Subcutaneous adipose tissue (tissue), 4 donors: ENCODE data around the gene DMPK. TPM values are rescaled to one million over a fixed set of nuclear protein-coding genes. Genes with fewer than 3 reads are reported as not detected.

Experiments
- total RNA-seq, 4 donors: library from RNA; depleted of rRNA; stranded (reverse); fragments of >200 nt; gene quantifications; one replicate each; pipeline ENCODE4 v1.1.0, GENCODE V29; 2016
- TF ChIP-seq, protein P1 (sequence below): fragments of 450-650 bp; IDR thresholded peaks from one replicate; pipeline ENCODE4 v1.5.1; 2016; ENCODE audit warnings: low read depth, mild to moderate bottlenecking, control low read depth, antibody characterized with exemption, moderate library complexity

The DMPK gene
- total RNA-seq, 4 donors from 2014 or later = 7.0 to 39.2 (median 18.6) TPM

DNA sequence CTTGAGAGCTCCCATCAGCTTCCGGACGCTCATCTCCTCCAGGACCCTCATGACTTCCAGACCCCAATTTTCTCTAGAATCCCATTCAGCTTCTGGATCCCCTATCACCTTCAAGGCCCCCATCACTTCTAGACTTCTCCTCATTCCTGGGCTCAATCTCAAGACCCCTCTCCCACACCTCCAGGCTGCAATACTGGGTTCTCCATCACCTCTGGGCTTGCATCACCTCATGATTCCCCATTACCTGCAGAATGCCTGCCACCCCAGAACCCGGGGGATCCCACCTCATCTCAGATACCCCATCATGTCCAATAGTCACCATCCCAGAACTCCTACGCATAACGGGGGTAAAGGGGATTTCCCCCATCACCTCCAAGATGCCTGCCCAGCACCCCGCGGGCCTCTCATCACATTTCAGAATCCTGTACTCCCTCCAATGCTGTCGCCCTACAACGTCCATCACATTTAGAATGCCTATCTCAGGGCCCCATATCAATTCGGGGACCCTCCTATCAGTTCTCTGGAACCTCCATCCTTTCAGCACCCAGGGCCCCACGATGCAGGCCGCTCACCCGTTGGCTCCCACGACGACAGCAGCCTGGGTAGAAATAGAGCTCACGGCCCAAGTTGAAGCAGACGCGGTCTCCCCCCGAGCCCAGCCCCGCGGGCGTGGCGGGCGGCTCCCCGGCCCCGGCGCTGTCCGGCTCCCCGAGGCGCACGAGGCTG, 9.6 kb upstream of the DMPK start:
- TF ChIP-seq, protein P1, sequence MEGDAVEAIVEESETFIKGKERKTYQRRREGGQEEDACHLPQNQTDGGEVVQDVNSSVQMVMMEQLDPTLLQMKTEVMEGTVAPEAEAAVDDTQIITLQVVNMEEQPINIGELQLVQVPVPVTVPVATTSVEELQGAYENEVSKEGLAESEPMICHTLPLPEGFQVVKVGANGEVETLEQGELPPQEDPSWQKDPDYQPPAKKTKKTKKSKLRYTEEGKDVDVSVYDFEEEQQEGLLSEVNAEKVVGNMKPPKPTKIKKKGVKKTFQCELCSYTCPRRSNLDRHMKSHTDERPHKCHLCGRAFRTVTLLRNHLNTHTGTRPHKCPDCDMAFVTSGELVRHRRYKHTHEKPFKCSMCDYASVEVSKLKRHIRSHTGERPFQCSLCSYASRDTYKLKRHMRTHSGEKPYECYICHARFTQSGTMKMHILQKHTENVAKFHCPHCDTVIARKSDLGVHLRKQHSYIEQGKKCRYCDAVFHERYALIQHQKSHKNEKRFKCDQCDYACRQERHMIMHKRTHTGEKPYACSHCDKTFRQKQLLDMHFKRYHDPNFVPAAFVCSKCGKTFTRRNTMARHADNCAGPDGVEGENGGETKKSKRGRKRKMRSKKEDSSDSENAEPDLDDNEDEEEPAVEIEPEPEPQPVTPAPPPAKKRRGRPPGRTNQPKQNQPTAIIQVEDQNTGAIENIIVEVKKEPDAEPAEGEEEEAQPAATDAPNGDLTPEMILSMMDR = no peak

DNA sequence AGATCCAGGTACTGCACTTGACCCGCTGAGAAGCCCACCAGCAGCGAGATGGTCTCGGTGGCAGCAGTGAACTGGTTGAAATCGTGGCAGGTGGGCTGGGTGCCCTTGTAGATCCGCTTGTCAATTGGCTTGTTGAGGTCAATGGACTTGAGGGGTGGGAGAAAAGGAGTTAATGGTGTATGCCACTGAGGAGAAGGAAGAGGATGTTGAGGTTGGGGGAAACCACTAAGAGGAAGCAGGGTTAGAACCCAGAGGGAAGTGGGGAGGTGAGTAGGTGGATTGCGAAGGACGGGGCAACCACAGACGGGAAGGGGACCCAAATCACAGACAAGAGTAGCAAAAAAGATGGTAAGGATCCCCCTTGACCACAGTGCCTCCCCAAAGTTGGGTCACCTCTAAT, 8.7 kb upstream of the DMPK start:
- TF ChIP-seq, protein P1 = no peak

DNA sequence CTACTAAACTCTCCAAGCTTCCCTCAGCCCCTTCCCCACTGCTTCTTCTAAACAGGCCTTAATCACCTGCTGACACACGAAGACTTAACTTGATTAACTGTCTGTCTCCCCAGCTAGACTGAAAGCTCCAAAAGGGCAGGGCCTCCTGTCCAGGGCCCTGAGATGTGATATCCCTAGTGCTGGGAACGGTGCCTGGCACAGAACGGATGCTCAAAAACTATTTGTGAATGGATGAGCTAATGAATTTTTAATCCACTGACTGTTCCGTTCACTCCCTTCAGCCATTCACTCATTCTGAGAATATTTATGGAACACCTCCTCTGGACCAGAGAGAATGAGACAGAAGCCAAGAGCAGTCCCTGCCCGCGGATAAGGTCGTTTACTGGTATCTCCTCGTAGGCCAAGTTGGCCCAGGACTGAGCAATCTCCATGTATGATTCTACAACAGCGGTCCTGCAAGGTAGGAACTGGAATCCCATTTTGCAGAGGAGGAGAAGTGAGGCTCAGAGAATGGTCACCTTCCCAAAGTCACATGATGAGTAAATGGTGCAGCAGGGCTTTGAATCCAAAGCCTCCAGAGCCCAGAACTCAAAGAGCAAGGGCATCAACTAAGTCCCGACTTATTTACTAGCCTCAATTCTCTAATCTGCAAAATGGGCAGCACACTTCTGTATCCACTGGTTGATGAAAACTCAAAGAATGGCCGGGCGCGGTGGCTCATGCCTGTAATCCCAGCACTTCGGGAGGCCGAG, 6.9 kb upstream of the DMPK start:
- TF ChIP-seq, protein P1 = no peak

DNA sequence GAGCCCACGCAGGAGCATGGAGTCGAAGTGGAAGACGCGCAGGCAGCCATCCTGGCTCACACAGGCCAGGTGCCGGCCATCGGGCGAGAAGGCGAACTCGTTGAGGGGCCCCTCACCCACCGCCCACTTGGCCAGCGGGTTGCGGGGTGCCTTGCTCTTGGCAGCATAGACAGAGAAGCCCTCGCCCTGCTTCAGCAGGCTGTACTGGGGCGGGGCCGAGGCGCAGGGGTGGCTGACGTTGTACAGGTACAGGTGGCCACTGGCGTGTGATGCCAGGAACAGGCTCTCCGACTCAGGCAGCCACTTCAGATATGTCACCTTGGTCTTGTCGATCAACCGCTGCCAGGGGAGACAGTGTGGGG, 4.2 kb upstream of the DMPK start:
- TF ChIP-seq, protein P1 = no peak

DNA sequence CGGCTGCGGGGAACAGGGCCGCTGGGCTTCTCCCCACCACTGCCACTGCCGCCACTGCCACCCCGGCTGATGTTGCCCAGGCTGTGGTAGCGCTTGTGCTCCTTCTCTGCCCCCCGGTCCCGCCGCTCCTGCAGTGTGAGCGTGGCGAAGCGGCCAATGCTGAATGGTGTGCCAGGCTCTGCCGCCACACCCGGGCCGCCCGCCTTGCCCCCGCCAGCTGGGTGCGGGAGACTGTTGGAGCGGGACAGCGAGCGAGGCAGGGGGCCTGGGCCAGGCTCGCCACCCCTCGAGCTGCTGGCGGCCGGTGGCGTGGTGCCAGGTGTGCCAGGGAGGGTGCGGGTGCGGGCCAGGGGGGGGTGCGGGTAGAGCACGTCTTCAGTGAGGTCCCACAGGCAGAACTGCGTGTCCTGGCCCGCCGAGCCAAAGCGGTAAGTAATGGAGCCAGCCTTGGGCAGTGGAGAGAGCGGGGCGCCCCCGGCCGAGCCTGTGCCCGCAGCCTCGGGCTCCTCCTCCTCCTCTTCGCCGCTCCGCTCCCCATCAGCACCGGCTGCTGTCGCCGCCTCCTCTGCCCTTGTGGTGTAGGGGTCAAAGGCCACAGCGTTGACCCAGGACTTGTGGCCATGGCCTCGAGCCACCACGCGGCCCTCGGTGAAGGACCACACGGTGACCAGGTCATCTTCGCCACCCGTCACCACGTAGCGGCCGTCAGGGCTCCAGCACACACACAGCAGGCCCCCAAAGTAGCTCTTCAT, 3.7 kb upstream of the DMPK start:
- TF ChIP-seq, protein P1 = no peak

DNA sequence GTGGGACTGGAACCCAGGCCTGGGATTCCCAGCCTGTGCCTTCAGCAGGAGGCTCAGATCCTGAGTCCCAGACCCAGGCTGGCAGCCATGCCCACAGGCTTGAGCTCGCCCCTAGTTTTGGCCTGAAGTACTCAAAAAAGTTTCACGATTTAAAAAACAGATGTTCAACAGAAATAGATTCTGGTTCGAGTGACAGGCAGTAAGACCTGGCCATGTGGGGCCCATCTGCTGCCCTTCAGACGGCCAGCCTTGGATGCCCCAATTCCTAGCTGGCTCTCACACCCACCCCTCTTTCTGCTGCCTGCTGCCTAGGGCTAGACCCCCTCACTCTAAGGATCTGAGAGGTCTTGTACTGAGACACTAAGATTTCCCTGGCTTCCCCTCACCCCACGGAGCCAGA, 2.8 kb upstream of the DMPK start:
- TF ChIP-seq, protein P1 = no peak

DNA sequence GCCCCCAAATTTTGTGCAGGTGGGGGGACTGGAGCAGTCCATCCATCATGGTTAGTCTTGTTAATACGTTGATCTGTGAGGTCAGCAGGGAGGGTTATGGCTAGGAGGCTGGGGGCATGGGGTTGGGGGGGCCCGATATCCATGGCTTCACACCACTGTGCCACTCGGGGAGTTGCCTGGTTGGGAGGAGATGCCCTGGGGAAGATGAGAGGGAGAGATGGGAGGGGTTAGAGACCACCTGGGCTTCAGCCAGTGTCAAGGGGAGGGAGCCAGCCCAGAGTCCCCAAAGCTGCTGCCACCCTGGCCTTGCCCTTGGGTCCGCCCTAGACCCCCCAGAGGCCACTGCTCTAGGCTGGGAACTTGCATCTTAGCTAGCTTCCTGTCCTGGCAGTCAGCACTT, 1.8 kb upstream of the DMPK start:
- TF ChIP-seq, protein P1 = no peak
